ENCODE data around the gene BTBD16.

Gene BTBD16

GRCh38 chr10:122276611-122277208, 5.6 kb downstream of the BTBD16 start:
- DNase-seq, result no peak

- DNase-seq, result no peak
Measured at GRCh38 chr10:122277526-122278136, 6.5 kb downstream of the BTBD16 start.

GRCh38 chr10:122279725-122280141, 8.6 kb downstream of the BTBD16 start:
- no peak for DNase-seq

- DNase-seq, result no peak
Measured at GRCh38 chr10:122280156-122280555, 9.1 kb downstream of the BTBD16 start.

GRCh38 chr10:122281018-122281626, 10.0 kb downstream of the BTBD16 start:
- DNase-seq, result no peak

GRCh38 chr10:122281751-122282150, 10.7 kb downstream of the BTBD16 start:
- no peak for DNase-seq

- DNase-seq, result no peak
Measured at GRCh38 chr10:122282253-122282671, 11.2 kb downstream of the BTBD16 start.

GRCh38 chr10:122282909-122283308, 11.8 kb downstream of the BTBD16 start:
- no peak for DNase-seq

GRCh38 chr10:122285506-122286444, 14.7 kb downstream of the BTBD16 start:
- no peak for DNase-seq

- DNase-seq, result no peak
Measured at GRCh38 chr10:122286867-122287266, 15.8 kb downstream of the BTBD16 start.

GRCh38 chr10:122287570-122287969, 16.5 kb downstream of the BTBD16 start:
- DNase-seq, result no peak

- DNase-seq, result no peak
Measured at GRCh38 chr10:122288262-122288661, 17.2 kb downstream of the BTBD16 start.

- DNase-seq, result no peak
Measured at GRCh38 chr10:122288917-122289316, 17.8 kb downstream of the BTBD16 start.

- DNase-seq, result no peak
Measured at GRCh38 chr10:122290334-122290733, 19.2 kb downstream of the BTBD16 start.

- no peak for DNase-seq
Measured at GRCh38 chr10:122290833-122291532, 19.9 kb downstream of the BTBD16 start.

GRCh38 chr10:122291739-122292138, 20.6 kb downstream of the BTBD16 start:
- no peak for DNase-seq

GRCh38 chr10:122292376-122292775, 21.3 kb downstream of the BTBD16 start:
- no peak for DNase-seq

- DNase-seq, result no peak
Measured at GRCh38 chr10:122293156-122293960, 22.3 kb downstream of the BTBD16 start.

- no peak for DNase-seq
Measured at GRCh38 chr10:122293961-122294380, 22.9 kb downstream of the BTBD16 start.

GRCh38 chr10:122294511-122295450, 23.7 kb downstream of the BTBD16 start:
- no peak for DNase-seq

- DNase-seq, result no peak
Measured at GRCh38 chr10:122295451-122295809, 24.3 kb downstream of the BTBD16 start.

Data from effector CD4-positive, alpha-beta T cell (primary cell).